ENCODE results near the gene WARS2. TPM values are rescaled to one million over a fixed set of nuclear protein-coding genes. Genes with fewer than 3 reads are reported as not detected.

The WARS2 gene
- total RNA-seq, 1 donor from 2014 or later: 20.2 TPM

GRCh38 chr1:118982821-118983557, 157.5 kb downstream of the WARS2 start:
- intact Hi-C loops (cut with micrococcal nuclease): no loop called here
- H3K4me1 Mint-ChIP-seq: peaks cover 7% of the 10 kb centered on the region
- peaks cover 16% of the 10 kb centered on the region for H3K36me3 Mint-ChIP-seq (ENCODE audit: low read depth)
- no peak for DNase-seq
- peaks cover 42% of the 10 kb centered on the region for H3K9me3 Mint-ChIP-seq
- H3K27ac Mint-ChIP-seq: peak overlapping the region; percentile 36
- peaks cover 84% of the 10 kb centered on the region for H3K27me3 Mint-ChIP-seq
- H3K4me3 Mint-ChIP-seq: no peak overlapping the region

- no peak overlapping the region for H3K27ac Mint-ChIP-seq
- peaks cover 16% of the 10 kb centered on the region for H3K36me3 Mint-ChIP-seq (ENCODE audit: low read depth)
- no peak overlapping the region for H3K4me3 Mint-ChIP-seq
- peaks cover 87% of the 10 kb centered on the region for H3K27me3 Mint-ChIP-seq
- intact Hi-C loops (cut with micrococcal nuclease): no loop called here
- H3K4me1 Mint-ChIP-seq: peaks cover 7% of the 10 kb centered on the region
- DNase-seq: no peak
- H3K9me3 Mint-ChIP-seq: peaks cover 42% of the 10 kb centered on the region
Observed at GRCh38 chr1:118982266-118982665, 158.2 kb downstream of the WARS2 start.

- peaks cover 5% of the 10 kb centered on the region for H3K4me1 Mint-ChIP-seq
- peaks cover 81% of the 10 kb centered on the region for H3K27me3 Mint-ChIP-seq
- no peak for DNase-seq
- H3K36me3 Mint-ChIP-seq (ENCODE audit: low read depth): peaks cover 14% of the 10 kb centered on the region
- intact Hi-C loops (cut with micrococcal nuclease): no loop called here
- H3K27ac Mint-ChIP-seq: no peak overlapping the region
- H3K9me3 Mint-ChIP-seq: peaks cover 35% of the 10 kb centered on the region
- no peak overlapping the region for H3K4me3 Mint-ChIP-seq
Observed at GRCh38 chr1:118981436-118981835, 159.0 kb downstream of the WARS2 start.

Other genes with a start within 250 kb of the WARS2 start
- not detected in 2 replicates for gene TBX15, start 152.3 kb downstream of the WARS2 start, total RNA-seq
- not detected in 2 replicates for gene HAO2, start 228.1 kb upstream of the WARS2 start, total RNA-seq

Data from activated CD4-positive, alpha-beta T cell treated with anti-CD3 and anti-CD28 coated beads, Interleukin-2, amount 10 ng/mL, durations not matched to agents 24 days and 14 days (primary cell).